Activated CD4-positive, alpha-beta T cell treated with anti-CD3 and anti-CD28 coated beads, Interleukin-2, Interleukin-4, amounts not matched to agents 100 ng/mL and 50 ng/mL, durations not matched to agents 16 hours and 8 hours (primary cell): ENCODE data around the gene ATRAID.

Experiments
- DNase-seq: peaks from one replicate; pipeline ENCODE4 v3.0.0-alpha.2; 2020; ENCODE audit warnings: low spot score

Gene ATRAID

DNA sequence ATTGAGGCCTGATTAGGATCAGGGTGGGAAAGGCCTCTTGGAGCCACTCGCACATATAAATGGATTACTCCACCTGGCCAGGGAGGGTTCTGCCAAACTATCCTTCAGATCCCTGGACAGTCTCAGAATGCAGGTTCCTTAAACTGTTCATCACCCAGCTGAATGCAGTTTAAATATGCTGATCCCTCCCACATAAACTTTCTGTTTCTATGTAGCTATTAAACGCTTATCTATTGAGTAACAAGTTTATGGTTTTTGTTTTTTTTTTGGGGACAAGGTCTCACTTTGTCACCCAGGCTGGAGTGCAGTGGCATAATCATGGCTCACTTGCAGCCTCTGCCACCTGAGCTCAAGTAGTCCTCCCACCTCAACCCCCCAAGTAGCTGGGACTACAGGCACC is 7.2 kb downstream of the ATRAID start:
- no peak for DNase-seq

DNA sequence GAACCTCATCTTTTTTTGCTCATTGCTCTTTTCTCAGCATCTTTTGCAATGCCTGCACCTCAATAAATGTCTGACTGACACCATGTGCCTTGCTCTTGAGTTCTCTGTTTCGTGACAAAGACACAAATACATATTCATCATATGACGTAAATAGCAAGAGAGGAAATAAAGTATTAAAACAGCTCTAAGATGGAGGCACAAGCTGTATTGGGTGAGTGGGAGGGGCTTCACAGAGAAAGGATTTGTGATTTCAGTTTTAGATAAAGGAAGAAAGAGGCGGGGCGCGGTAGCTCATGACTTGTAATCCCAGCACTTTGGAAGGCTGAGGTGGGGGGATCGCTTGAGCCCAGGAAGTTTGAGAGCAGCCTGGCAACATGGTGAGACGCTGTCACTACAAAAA is 8.2 kb downstream of the ATRAID start:
- no peak for DNase-seq

DNA sequence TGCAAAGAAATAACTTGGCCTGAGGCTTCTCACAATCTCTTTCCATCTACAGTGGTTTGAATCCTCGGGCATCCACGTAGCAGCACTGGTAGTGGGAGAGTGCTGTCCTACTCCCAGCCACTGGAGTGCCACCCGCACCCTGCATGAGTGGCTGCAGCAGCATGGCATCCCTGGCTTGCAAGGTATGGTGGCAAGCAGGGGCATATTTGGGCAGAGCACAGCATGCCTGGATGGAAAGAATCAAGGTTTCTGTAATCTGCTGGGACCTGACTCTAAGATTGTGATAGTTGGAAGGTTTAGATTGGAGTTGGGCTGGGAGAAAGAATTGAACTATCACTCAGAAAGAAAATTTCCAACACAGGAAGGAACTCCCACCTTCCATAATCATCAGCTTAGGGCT is 9.3 kb downstream of the ATRAID start:
- no peak for DNase-seq

DNA sequence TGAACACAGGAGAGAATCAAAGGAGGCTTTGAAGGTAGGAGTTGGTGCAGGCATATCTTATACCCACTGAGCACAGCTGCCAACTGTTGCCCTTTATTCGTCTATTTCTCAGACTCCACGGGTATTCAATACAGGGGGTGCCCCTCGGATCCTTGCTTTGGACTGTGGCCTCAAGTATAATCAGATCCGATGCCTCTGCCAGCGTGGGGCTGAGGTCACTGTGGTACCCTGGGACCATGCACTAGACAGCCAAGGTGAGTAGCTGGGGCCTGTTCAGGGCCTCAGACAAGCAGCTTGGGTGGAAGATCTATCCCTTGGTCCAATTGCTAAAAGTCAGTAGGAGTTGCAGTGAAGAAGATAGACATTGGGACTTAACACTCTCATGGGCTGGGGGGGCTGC is 10.6 kb downstream of the ATRAID start:
- DNase-seq, result no peak

DNA sequence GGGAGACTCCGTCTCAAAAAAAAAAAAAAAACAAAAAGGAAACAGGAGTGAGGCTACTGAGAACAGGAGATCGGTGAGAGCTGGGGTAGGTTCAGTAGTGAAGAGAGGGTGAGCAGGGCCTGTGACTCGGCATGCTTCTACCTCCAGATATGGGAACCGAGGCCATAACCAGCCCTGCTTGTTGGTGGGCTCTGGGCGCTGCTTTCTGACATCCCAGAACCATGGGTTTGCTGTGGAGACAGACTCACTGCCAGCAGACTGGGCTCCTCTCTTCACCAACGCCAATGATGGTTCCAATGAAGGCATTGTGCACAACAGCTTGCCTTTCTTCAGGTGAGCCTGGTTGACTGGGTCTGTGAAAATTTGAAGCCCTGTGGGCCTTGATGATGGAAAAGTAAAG is 11.6 kb downstream of the ATRAID start:
- DNase-seq, result no peak

DNA sequence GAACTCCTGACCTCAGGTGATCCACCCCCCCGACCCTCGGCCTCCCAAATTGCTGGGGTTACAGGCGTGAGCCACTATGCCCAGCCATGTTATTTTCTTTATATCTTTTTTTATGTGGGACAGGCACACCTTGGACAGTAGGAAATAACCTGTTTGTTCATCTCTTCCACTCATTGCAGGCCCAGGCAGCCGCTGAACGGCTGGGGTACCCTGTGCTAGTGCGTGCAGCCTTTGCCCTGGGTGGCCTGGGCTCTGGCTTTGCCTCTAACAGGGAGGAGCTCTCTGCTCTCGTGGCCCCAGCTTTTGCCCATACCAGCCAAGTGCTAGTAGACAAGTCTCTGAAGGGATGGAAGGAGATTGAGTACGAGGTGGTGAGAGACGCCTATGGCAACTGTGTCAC is 13.7 kb downstream of the ATRAID start:
- no peak for DNase-seq

DNA sequence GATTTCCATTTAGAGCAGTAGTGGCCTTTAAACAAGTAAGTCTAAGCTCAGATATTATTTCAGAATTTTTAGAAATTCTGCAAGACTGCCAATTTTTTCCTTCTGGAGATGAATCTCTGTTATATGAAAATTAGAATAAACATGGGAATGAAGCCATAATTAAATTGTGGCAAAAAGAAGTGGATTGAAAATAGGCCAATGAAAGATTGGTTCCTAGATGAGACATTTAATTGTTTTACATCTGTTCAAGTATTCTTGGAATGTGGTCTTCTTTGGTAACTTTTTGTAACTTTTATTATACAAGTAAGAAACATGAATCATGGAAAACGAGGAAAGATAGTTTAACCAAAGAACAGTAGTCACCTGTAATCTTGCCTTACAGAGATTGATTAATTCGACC is 15.7 kb downstream of the ATRAID start:
- DNase-seq, result no peak

DNA sequence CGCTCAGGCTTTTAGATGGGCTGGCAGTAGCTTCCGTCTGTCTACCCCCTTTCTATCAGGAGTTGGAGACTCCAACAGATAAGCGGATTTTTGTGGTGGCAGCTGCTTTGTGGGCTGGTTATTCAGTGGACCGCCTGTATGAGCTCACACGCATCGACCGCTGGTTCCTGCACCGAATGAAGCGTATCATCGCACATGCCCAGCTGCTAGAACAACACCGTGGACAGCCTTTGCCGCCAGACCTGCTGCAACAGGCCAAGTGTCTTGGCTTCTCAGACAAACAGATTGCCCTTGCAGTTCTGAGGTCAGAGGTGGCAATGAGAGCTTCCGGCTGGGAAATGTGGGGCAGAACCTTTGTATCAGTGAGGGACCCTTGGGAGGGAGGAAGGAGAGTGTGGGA is 20.1 kb downstream of the ATRAID start:
- DNase-seq, result no peak

DNA sequence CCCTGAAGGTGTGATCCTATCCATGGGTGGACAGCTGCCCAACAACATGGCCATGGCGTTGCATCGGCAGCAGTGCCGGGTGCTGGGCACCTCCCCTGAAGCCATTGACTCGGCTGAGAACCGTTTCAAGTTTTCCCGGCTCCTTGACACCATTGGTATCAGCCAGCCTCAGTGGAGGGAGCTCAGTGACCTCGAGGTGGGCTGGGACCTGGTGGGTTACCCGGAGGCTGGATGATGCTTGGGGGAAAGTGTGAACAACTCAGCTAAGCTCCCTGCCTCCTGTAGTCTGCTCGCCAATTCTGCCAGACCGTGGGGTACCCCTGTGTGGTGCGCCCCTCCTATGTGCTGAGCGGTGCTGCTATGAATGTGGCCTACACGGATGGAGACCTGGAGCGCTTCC is 21.5 kb downstream of the ATRAID start:
- no peak for DNase-seq

DNA sequence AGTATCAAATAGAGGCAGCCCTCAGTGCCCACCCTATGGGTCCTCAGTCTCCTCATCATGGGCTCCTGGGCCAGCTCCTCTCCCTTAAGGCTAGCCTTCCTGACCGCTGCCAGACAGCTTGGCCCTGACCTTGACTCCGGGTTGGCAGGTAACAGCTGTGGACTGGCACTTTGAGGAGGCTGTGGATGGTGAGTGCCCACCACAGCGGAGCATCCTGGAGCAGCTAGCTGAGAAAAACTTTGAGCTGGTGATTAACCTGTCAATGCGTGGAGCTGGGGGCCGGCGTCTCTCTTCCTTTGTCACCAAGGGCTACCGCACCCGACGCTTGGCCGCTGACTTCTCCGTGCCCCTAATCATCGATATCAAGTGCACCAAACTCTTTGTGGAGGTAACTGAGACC is 24.3 kb downstream of the ATRAID start:
- DNase-seq, result no peak

DNA sequence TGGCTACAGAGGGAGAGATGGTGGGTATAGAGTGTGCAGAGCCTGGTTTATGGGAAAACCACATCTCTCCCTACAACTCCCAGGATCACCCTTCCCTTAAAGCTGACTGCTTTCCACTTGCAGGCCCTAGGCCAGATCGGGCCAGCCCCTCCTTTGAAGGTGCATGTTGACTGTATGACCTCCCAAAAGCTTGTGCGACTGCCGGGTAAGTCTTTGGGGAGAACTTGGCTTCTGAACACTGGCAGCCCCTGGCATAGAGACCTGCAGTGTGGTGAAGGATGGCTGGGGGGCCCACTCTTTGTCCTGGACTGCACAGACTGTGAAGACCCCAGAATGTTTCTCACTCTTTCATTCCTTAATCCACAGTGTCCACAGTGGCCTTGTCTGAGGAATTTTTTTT is 24.8 kb downstream of the ATRAID start:
- DNase-seq, result no peak

DNA sequence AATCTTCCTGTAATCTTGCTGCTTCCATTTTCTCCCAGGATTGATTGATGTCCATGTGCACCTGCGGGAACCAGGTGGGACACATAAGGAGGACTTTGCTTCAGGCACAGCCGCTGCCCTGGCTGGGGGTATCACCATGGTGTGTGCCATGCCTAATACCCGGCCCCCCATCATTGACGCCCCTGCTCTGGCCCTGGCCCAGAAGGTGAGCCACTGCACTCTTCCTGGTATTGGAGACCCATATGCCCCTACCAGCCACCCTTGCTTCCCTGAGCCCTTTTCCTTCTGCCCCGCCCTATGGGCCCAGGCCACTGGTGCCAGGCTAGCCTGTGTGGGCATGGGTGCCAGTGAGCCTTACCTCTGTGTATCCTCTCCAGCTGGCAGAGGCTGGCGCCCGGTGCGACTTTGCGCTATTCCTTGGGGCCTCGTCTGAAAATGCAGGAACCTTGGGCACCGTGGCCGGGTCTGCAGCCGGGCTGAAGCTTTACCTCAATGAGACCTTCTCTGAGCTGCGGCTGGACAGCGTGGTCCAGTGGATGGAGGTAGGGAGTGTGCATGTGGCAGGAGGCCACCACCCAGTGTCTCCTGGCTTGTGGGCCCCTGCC is 25.6 kb downstream of the ATRAID start:
- no peak for DNase-seq

DNA sequence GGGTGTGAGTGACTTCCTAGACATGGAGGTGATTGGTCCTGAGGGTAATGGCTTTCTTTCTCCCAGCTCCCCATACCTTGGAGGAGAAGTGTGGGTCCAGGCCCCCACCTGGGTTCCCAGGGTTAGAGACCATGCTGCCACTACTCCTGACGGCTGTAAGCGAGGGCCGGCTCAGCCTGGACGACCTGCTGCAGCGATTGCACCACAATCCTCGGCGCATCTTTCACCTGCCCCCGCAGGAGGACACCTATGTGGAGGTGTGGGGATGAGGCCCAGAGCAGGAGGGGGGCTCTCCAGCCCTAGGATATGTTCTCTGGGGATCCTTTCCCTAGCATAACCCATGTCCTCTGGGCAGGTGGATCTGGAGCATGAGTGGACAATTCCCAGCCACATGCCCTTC is 27.1 kb downstream of the ATRAID start:
- DNase-seq, result no peak

DNA sequence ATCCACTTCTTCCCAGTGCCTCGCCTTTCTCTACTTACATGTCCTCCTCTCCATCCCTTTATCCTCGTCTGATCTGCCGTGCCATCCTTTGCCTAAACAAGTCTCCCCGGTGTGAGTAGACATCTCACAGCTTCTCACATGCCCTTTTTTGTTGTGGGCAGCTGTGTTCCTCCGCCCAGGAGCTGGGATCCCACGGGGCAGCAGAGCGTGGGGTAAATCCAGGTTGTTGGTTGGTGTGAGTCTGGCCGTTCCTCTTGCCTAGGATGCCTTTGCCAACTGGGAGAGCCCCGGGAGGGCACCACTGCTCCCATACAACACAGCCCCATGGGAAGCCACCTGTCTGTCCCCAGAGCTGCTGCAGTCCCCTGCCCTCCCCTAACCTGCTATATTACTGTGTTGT is 28.6 kb downstream of the ATRAID start:
- DNase-seq, result no peak

DNA sequence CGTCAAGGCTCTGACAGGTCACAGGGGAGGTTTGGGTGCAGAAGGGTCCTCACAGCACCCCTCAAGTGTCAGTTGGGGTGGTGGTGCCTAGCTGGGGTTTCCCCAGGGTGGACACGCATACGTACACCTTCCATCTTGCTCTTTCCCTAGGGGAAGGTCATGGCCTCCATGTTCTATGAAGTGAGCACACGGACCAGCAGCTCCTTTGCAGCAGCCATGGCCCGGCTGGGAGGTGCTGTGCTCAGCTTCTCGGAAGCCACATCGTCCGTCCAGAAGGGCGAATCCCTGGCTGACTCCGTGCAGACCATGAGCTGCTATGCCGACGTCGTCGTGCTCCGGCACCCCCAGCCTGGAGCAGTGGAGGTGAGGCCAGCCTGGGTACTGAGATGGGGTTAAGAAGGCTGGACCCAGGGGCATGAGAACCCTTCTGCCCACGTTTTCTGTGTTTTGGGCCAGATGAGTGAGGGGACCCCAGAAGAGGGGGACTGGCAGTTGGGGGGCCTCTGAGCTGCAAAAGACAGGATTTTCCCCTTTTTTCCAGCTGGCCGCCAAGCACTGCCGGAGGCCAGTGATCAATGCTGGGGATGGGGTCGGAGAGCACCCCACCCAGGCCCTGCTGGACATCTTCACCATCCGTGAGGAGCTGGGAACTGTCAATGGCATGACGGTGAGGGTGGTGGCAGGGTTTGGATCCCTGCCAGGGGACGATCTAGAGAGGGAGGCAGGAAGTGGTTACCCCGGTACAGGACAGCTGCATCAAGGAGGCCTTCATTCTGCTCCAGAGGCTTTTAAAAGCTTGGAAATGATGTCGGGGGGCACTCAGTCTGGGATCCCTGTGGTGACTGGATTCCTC is 30.1 kb downstream of the ATRAID start:
- DNase-seq, result no peak

DNA sequence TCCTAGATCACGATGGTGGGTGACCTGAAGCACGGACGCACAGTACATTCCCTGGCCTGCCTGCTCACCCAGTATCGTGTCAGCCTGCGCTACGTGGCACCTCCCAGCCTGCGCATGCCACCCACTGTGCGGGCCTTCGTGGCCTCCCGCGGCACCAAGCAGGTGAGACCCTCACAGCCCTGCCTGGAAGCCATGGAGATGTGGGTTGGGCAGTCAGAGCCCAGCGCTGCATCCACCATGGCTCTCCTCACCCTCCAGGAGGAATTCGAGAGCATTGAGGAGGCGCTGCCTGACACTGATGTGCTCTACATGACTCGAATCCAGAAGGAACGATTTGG is 30.7 kb downstream of the ATRAID start:
- no peak for DNase-seq

DNA sequence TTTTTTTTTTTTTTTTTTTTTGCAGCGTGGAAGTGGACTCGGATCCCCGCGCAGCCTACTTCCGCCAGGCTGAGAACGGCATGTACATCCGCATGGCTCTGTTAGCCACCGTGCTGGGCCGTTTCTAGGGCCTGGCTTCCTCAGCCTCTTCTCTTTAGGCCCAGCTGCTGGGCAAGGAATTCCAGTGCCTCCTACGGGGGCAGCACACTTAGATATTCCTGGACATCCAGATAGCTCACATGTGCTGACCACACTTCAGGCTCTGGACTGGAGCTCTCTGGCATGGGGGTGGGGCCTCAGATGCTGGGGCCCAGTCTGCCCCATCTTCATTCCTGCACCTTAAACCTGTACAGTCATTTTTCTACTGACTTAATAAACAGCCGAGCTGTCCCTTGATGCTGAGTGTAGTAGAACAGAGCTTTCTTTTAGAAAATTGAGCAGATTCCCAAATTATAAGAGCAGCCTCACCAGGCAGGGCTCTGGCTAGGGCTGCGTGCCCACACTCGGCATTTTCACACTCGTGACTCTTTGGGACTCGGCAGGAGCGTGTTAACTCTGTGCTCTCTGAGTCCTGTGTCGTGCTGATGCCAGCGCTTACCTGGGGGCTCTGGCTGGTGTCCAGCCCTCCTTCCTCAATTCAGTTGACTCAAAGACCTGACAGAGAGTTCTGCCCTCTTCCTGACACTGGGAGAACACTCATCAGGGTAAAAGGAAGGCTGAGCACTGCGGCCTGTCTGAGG is 31.7 kb downstream of the ATRAID start:
- DNase-seq, result no peak

DNA sequence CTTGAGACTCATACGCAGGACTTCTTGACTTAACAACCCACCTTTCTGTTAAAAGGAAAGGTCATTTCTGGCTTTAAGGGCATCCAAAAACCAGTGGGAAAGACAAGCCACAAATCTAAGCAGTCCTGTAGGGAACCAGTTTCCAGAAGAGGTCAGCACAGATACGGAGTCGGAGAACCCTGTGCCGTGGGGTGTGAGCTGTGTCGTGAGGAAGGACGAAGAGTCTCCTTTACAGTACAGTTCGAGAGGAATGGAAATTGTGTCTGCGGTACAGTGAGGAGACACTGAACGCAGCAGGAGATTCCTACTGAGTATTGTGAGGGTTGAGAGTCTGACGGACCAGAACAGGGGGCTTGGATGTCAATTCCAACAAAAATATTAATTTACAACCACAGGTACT is 33.3 kb downstream of the ATRAID start:
- no peak for DNase-seq

DNA sequence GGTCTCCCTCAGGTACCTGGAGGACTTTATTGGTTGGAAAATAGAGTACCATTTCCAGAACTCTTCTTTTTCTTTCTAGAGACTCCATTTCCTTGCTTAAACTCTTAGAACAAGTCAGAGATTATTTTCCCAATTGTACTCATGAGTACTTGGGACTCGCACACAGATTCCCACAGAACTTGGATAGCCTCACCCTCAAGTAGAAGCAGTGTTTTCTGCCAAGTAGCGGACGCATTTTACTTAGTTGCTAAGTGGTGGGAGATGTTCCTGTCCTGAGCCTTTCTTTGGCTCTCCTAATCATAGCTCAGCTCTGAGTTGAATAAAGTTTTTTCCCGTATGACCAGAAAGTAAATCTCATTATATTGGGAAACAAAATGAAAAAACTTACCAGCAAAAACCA is 33.8 kb downstream of the ATRAID start:
- DNase-seq, result no peak

DNA sequence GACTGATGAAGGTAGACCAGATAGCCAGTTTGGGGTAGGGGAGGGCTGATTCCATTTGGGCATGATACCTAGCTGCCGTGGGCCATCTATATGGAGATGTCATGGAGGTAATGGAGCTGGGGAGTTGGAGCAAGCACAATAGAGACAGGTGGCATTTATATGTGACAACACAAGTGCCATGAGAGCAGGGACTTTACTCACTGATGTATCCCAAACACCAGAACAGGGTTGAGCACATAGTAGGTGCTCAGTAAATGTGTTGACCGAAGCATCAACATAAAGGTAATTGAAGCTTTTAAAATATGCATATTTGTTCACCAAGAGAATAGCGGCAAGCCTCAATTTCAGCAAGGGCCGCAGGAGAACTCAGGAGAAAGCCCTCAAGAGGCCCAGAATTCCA is 36.1 kb downstream of the ATRAID start:
- DNase-seq, result no peak

DNA sequence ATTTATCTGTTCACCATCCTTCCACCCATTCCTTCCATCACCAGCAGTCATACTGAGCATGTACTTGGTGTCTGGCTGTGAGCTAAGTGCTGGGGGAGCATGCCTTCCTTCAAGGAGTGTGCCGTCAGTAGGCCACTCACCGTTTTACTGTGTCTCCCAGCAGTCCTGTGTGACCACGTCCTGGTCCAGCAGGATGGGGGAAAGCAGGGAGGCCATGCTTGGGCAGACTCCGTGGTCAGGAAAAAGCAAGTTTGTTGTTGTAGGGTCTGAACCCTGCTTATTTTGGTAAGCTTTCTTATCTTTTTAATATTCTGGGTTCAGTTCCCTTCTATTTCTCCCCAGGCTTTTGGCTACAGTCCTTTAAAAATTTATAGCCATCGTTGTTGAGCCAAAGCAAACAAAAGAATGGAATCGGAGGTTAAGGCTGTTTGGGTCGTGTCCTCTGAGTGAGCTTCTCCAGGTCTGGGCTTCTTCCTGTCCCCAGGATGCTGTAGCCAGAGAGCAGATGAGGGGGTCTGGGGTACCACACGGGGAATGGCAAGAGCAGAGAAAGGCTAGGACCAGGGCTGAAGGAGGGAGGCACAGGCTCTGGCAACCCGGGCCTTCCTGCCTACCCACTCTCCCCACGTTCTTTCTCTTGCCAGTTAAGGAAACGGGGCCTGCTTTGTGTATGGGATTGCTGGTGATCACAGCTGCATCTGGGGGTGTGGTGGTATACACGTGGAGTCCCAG is 37.5 kb downstream of the ATRAID start:
- DNase-seq, result no peak

DNA sequence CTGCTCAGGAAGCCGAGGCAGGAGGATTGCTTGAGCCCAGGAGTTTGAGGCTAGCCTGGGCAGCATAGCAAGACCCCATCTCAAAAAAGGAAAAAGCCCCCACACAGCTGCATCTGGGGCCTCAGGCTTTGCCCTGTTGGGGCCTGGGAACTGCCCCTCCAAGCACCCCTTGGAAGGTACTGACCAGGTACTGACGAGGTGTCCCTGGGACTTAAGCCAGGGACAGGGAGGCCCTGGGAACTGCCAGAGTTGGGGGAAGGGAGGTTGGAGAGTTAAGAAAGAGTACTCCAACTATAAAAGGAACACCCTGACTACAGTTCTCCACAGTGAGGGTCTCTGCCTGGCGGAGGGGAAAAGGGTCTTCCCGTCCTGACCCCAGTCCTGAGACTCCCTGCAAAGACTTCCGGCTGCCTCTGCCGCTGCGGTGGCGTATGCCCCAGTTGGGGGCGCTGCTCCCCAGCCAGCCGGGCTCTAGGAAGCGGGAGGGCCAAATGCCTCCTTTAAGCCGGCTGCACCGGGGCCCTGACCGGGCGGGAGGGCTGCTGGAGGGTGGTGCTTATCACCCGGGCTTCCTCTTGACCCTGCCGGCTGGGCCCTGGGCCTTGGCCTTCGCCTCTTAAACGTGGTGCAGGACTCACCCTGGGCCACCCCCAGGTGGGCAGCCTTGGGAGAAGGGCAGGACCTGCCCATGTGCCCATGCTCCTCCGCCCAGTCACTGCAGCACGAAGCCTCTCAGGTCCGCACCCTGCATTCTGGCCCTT is 38.2 kb downstream of the ATRAID start:
- peak; percentile 50 for DNase-seq
